Measurements from ENCODE around the gene PPIH.

DNA sequence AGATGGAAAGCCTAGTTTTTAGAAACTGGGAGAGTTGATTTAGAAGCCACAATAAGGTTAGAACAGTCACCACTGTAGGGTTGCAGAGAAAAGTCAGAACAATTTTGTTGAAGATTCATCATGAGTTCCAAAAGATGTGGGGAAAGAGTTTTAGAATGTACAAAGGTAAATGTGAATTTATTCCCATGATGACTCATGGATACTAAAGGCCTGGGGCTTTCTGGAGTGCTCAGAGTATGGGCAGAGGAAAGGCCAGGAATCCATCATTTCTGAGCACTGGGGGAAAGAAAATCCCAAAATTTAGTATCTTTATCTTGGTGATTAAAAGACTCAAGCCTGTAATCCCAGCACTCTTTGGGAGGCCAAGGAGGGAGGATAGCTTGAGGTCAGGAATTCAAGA is 41.8 kb downstream of the PPIH start:
- TF ChIP-seq, protein P1, sequence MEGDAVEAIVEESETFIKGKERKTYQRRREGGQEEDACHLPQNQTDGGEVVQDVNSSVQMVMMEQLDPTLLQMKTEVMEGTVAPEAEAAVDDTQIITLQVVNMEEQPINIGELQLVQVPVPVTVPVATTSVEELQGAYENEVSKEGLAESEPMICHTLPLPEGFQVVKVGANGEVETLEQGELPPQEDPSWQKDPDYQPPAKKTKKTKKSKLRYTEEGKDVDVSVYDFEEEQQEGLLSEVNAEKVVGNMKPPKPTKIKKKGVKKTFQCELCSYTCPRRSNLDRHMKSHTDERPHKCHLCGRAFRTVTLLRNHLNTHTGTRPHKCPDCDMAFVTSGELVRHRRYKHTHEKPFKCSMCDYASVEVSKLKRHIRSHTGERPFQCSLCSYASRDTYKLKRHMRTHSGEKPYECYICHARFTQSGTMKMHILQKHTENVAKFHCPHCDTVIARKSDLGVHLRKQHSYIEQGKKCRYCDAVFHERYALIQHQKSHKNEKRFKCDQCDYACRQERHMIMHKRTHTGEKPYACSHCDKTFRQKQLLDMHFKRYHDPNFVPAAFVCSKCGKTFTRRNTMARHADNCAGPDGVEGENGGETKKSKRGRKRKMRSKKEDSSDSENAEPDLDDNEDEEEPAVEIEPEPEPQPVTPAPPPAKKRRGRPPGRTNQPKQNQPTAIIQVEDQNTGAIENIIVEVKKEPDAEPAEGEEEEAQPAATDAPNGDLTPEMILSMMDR (conservative IDR thresholded peaks at IDR 0.05), result no peak
- no peak for TF ChIP-seq ZFX (IDR thresholded peaks at IDR 0.05)

All from C4-2B (cell line).